Adrenal gland (tissue), 5 donors: ENCODE measurements around the gene PSMB11.

ENCODE experiments used
- POLR2A ChIP-seq, 2 donors: fragments of 450-650 bp; IDR thresholded peaks; one replicate each; pipeline ENCODE4 v1.6.1; 2017; ENCODE audit warnings: antibody characterized with exemption in 2 of 2, mild to moderate bottlenecking in 2 of 2, moderate library complexity in 1 of 2
- TF ChIP-seq, protein P1 (sequence below), 6 experiments: fragments of 450-650 bp in 4 of 6; fragments of 200-600 bp in 2 of 6; sonication (generic) in 1 of 6; IDR thresholded peaks; 1 replicate in 5 of 6; 2 replicates in 1 of 6; pipeline versions ENCODE4 v1.5.1 to v1.8.0; 2016 to 2021; ENCODE audit warnings: antibody characterized with exemption in 6 of 6, mild to moderate bottlenecking in 2 of 6, moderate library complexity in 1 of 6
- donor health status: DM: no; HTN: no; CAD: no.

DNA sequence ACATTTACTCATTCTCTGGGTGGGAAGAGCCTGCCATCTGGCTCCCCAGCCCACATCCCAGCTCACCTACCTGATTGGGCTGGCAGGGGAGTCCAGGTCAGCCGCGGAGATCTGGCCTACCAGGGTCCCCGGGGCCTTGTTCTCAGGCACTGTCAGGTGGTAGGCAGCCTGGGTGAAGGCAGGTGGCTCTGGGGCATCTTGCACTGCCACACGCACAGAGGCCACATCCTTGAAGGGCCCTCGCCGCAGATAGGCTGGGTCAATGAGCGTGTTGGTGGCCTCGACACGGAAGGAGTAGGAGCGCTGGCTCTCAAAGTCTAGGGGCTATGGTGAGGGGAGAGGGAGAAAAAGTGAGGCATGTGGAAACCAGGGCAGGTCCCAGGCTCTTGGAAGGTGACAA is 11.4 kb downstream of the PSMB11 start:
- TF ChIP-seq, protein P1, sequence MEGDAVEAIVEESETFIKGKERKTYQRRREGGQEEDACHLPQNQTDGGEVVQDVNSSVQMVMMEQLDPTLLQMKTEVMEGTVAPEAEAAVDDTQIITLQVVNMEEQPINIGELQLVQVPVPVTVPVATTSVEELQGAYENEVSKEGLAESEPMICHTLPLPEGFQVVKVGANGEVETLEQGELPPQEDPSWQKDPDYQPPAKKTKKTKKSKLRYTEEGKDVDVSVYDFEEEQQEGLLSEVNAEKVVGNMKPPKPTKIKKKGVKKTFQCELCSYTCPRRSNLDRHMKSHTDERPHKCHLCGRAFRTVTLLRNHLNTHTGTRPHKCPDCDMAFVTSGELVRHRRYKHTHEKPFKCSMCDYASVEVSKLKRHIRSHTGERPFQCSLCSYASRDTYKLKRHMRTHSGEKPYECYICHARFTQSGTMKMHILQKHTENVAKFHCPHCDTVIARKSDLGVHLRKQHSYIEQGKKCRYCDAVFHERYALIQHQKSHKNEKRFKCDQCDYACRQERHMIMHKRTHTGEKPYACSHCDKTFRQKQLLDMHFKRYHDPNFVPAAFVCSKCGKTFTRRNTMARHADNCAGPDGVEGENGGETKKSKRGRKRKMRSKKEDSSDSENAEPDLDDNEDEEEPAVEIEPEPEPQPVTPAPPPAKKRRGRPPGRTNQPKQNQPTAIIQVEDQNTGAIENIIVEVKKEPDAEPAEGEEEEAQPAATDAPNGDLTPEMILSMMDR (IDR thresholded peaks at IDR 0.05) = no peak
- no peak for TF ChIP-seq POLR2A (IDR thresholded peaks at IDR 0.05)
